ENCODE data around the gene TM9SF1.

The TM9SF1 gene

DNA sequence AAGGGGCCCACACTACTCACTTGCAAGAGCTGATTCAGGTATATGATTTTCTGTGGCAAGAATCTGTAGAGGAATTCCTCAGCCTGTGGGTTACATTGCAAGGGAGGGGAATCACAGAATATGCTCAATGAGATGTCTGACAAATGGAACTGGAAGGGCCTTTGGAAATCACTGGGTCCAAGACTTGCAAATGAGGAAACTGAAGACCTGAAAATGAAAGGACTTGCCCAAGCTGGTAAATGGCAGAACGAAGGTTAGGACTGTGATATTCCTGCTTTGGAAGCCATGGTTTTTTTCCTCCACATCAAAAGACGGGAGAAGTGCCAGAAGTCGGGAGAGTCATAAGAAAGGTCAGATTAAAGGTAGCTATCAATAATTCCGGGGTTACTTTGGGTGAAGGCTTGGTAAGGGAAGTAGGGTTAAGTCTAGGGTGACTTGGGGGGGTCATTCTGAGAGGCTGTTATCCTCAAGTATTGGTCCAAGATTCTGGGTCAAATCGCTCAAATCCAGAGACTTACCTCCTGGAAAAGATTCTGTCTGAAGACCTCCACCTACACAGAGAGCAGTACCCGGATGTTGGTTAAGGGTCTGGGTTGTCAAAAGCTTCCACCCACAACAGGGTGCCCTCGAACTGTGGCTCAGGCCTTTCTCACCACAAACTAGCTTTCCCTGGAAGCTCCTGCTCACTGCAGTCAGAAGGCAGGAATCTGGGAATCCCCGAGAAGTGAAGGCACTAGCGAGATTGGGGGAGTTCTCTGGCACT, 49.4 kb downstream of the TM9SF1 start:
- TF ChIP-seq, protein P1, sequence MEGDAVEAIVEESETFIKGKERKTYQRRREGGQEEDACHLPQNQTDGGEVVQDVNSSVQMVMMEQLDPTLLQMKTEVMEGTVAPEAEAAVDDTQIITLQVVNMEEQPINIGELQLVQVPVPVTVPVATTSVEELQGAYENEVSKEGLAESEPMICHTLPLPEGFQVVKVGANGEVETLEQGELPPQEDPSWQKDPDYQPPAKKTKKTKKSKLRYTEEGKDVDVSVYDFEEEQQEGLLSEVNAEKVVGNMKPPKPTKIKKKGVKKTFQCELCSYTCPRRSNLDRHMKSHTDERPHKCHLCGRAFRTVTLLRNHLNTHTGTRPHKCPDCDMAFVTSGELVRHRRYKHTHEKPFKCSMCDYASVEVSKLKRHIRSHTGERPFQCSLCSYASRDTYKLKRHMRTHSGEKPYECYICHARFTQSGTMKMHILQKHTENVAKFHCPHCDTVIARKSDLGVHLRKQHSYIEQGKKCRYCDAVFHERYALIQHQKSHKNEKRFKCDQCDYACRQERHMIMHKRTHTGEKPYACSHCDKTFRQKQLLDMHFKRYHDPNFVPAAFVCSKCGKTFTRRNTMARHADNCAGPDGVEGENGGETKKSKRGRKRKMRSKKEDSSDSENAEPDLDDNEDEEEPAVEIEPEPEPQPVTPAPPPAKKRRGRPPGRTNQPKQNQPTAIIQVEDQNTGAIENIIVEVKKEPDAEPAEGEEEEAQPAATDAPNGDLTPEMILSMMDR (IDR thresholded peaks at IDR 0.05; ENCODE audit: extremely low read depth, missing control alignments): no peak
- DNase-seq (ENCODE audit: low spot score): no peak

DNA sequence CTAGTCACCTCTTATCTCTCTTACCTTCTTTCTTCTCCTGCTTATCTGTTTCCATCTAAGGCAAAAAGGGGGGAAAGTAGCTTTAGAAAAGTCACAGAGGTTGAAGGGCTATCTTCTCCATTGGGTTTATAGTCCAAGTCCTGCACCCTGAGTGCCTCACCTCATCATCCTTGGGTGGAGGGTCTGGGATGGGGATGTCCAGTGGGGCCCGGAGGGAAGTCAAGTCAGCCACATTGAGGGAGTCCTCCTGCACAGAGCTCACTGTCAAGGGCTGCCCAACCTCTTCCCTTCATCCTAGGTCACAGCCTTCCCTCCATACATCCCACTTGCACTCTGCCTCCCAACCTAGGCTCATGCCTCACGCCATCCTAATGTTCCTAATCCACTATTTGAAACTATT, 50.0 kb downstream of the TM9SF1 start:
- DNase-seq (ENCODE audit: low spot score): no peak
- TF ChIP-seq, protein P1 (IDR thresholded peaks at IDR 0.05; ENCODE audit: extremely low read depth, missing control alignments): no peak

- TF ChIP-seq, protein P1 (IDR thresholded peaks at IDR 0.05; ENCODE audit: extremely low read depth, missing control alignments): no peak
- no peak for DNase-seq (ENCODE audit: low spot score)
Measured at GRCh38 chr14:24144451-24144850, 50.8 kb downstream of the TM9SF1 start.

- TF ChIP-seq, protein P1 (IDR thresholded peaks at IDR 0.05; ENCODE audit: extremely low read depth, missing control alignments): no peak
- no peak for DNase-seq (ENCODE audit: low spot score)
Measured at GRCh38 chr14:24143511-24143910, 51.7 kb downstream of the TM9SF1 start.

GRCh38 chr14:24141097-24141880, 54.0 kb downstream of the TM9SF1 start, which contains the start of gene EMC9:
Gene EMC9, minus strand, starts transcription at chr14:24141591. Its CDS starts 287 bp downstream, at chr14:24141304.
- peak; percentile 95 for DNase-seq (ENCODE audit: low spot score)
- TF ChIP-seq, protein P1 (IDR thresholded peaks at IDR 0.05; ENCODE audit: extremely low read depth, missing control alignments): no peak

GRCh38 chr14:24139272-24139934, 55.8 kb downstream of the TM9SF1 start:
- no peak for DNase-seq (ENCODE audit: low spot score)

More at GRCh38 chr14:24139272-24139934, 55.8 kb downstream of the TM9SF1 start:
- TF ChIP-seq, protein P1 (IDR thresholded peaks at IDR 0.05; ENCODE audit: extremely low read depth, missing control alignments): no peak

Data from GM20000 (cell line).